Ascending aorta (tissue), 2 donors: Measurements from ENCODE around the gene CREB5. TPM values are rescaled to one million over a fixed set of nuclear protein-coding genes. Genes with fewer than 3 reads are reported as not detected.

Source experiments
- DNase-seq, 2 donors: peaks; one replicate each; pipeline ENCODE4 v3.0.0-alpha.2; 2019; ENCODE audit warnings: low spot score in 2 of 2
- H3K27ac ChIP-seq, 2 donors: fragments of 200-600 bp; sonication (generic); one replicate each; pipeline ENCODE4 v1.5.1; 2016 to 2017; ENCODE audit warnings: mild to moderate bottlenecking in 1 of 2
- H3K27me3 ChIP-seq: fragments of 200-600 bp; sonication (generic); one replicate; pipeline ENCODE4 v1.5.1; 2017
- H3K36me3 ChIP-seq, 2 donors: fragments of 200-600 bp; sonication (generic); one replicate each; pipeline ENCODE4 v1.5.1; 2016
- H3K4me1 ChIP-seq, 2 donors: fragments of 200-600 bp; sonication (generic); one replicate each; pipeline ENCODE4 v1.5.1; 2016 to 2017; ENCODE audit warnings: mild to moderate bottlenecking in 1 of 2
- H3K4me3 ChIP-seq, 2 donors: fragments of 200-600 bp; sonication (generic); one replicate each; pipeline ENCODE4 v1.5.1; 2016 to 2017; ENCODE audit warnings: mild to moderate bottlenecking in 1 of 2
- H3K9me3 ChIP-seq, 2 donors: fragments of 200-600 bp; sonication (generic); one replicate each; pipeline ENCODE4 v1.5.1; 2016
- CTCF ChIP-seq, 3 experiments: fragments of 200-600 bp in 2 of 3; fragments of 450-650 bp in 1 of 3; sonication (generic) in 2 of 3; IDR thresholded peaks; one replicate each; pipeline ENCODE4 v1.5.1; 2016 to 2019; ENCODE audit warnings: antibody characterized with exemption in 3 of 3, mild to moderate bottlenecking in 1 of 3, moderate library complexity in 1 of 3
- intact Hi-C: fragments of 100-400 bp; cut with DNase I; formaldehyde crosslinking; loops from one replicate; pipeline ENCODE4 v1.15.1; 2023
- total RNA-seq: library from RNA; depleted of rRNA; stranded (reverse); fragments of >200 nt; gene quantifications from one replicate; pipeline ENCODE4 v1.1.0, GENCODE V29; 2016

Gene CREB5
- total RNA-seq, 1 donor from 2014 or later, result 143 TPM

DNA sequence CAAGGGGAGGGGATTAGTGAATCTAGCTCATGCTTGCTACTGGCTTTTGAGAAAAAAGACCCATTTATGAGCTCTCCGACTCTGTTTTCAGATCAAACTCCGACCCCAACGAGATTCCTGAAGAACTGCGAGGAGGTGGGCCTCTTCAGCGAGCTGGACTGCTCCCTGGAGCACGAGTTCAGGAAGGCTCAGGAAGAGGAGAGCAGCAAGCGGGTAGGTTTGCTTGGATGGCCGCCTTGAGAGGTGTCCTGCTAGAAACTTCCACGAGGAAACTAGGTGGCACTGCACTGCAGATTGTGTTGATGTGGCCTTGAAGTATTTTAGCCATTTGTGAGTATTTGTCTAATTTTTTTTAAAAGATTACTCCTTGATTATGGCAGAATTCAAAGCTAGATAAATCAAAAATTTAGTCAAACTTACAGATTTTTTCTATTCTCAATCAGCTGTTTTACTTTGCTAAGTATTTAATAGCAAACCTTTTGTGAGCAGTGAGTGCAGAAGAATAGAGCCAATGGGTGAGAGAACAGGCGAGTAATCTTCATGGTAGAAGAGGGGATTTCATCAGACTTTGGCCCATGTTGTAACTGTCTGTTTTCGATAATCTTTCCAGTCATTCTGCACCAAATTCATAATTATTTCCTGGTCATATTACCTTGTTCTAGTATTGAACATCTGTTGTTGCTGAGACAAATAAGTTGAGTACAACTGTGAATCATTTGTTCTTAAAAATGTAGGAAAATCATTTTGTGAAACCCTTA is 95.4 kb downstream of the CREB5 start:
- Histone ChIP-seq H3K27ac (peak overlapping the region; percentile 16 to 20), H3K9me3 (no peaks in the 10 kb centered on the region), H3K4me1 (no peaks in the 10 kb centered on the region), H3K27me3 (no peaks in the 10 kb centered on the region), H3K4me3 (peak overlapping the region in 1 of 2 donors; percentile 19), H3K36me3 (no peaks in the 10 kb centered on the region)
- no peak for DNase-seq
- TF ChIP-seq CTCF (IDR thresholded peaks at IDR 0.05), result no peak
- intact Hi-C loops, result no loop called here

GRCh38 chr7:28509251-28510025 is 97.1 kb downstream of the CREB5 start:
- no peaks in the 10 kb centered on the region for H3K36me3 ChIP-seq
- H3K9me3 ChIP-seq, result no peaks in the 10 kb centered on the region
- no peaks in the 10 kb centered on the region for H3K4me1 ChIP-seq
- H3K27me3 ChIP-seq, result no peaks in the 10 kb centered on the region
- H3K27ac ChIP-seq, result no peak overlapping the region
- no peak for TF ChIP-seq CTCF (IDR thresholded peaks at IDR 0.05)
- DNase-seq, result no peak
- intact Hi-C loops, result no loop called here
- no peak overlapping the region for H3K4me3 ChIP-seq

DNA sequence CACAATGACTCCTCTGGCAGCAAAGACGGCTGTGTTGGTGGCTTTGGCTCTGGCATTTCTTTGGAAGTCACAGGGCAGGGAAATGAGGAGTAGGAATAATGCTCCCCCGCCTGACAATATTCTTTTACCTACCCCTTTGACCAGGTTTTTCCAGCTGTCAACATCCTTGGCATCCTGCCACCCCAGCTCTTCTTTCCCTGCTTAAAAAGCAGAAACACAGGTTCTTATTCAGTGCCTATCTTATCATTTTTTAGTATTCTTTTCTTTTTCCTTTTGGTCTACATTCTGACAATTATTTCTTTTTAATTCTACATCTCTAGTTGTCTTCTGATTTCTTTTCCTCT is 97.7 kb downstream of the CREB5 start:
- no peaks in the 10 kb centered on the region for H3K9me3 ChIP-seq
- no peaks in the 10 kb centered on the region for H3K4me1 ChIP-seq
- H3K27me3 ChIP-seq, result no peaks in the 10 kb centered on the region
- no peak for TF ChIP-seq CTCF (IDR thresholded peaks at IDR 0.05)
- no peak overlapping the region for H3K27ac ChIP-seq
- no peaks in the 10 kb centered on the region for H3K36me3 ChIP-seq
- no peak overlapping the region for H3K4me3 ChIP-seq
- intact Hi-C loops, result no loop called here
- DNase-seq, result no peak

DNA sequence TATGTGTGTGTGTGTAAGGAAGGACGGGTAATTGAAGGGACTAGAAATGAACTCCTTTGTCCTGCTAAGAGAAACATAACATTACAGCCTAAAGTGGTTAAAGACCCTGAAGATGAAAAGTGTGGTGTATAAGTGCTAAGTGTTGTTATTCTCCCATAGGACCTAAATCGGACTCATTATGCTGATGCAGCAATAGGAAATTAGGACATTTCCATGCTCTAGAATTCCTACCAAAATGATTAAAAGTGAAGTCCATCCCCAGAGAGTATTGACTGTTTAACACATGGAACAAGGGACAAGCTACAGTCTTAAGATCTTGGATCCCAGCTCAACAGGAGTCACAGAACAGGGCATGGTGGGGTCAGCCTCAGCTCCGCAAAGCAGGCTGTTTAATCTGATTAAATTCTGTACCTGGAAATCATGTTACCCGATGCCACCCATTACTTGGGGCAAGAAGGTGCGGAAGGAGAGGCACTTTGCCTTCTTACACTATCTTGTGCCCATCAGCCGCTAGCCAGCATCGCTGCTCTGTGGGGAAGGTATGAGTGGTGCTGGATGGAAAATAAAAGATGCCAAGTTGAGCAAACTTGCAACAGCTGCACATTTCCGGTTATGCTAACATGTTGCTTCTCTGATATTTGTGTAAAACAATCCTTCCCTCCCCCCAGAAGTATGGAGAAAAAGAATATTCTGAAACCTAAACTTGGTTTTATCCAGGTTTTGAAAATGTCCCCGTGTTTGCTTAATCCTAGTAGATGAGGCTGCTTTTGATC is 100.5 kb downstream of the CREB5 start:
- Histone ChIP-seq H3K4me3 (no peak overlapping the region), H3K9me3 (no peaks in the 10 kb centered on the region), H3K27me3 (no peaks in the 10 kb centered on the region), H3K27ac (no peak overlapping the region), H3K36me3 (no peaks in the 10 kb centered on the region), H3K4me1 (no peaks in the 10 kb centered on the region)
- no peak for TF ChIP-seq CTCF (IDR thresholded peaks at IDR 0.05)
- intact Hi-C loops, result no loop called here
- no peak for DNase-seq

- Histone ChIP-seq H3K9me3 (no peaks in the 10 kb centered on the region), H3K4me3 (no peak overlapping the region), H3K27me3 (no peaks in the 10 kb centered on the region), H3K4me1 (no peaks in the 10 kb centered on the region), H3K36me3 (no peaks in the 10 kb centered on the region), H3K27ac (no peak overlapping the region)
- no peak for DNase-seq
- TF ChIP-seq CTCF (IDR thresholded peaks at IDR 0.05), result no peak
- intact Hi-C loops, result no loop called here
Measured at GRCh38 chr7:28516390-28517172, 104.3 kb downstream of the CREB5 start.
